ENCODE measurements around the gene RGS9. TPM values are rescaled to one million over a fixed set of nuclear protein-coding genes. Genes with fewer than 3 reads are reported as not detected.

The RGS9 gene
- total and polyA plus RNA-seq, 4 donors: 1.0 to 4.0 (median 2.1) TPM

GRCh38 chr17:65198653-65199382, 61.6 kb downstream of the RGS9 start:
- DNase-seq (ENCODE audit: low spot score): no peak
- Histone ChIP-seq H3K36me3 (ENCODE audit: control insufficient read depth in 4 of 4, insufficient read depth in 3 of 4, low read depth in 1 of 4, low read length in 3 of 4) (no peaks in the 10 kb centered on the region), H3K4me1 (ENCODE audit: control insufficient read depth in 4 of 4, insufficient read depth in 4 of 4, low read length in 3 of 4) (peaks cover 0 to 8% (median 2%) of the 10 kb centered on the region in 4 donors), H3K27me3 (ENCODE audit: control insufficient read depth in 4 of 4, insufficient read depth in 4 of 4, low read length in 3 of 4) (no peaks in the 10 kb centered on the region), H3K27ac (ENCODE audit: low read depth in 1 of 2, low read length in 2 of 2) (no peak overlapping the region), H3K9me3 (ENCODE audit: control insufficient read depth in 4 of 4, low read length in 3 of 4) (no peaks in the 10 kb centered on the region), H3K4me3 (ENCODE audit: low read depth in 1 of 3, low read length in 3 of 3) (no peak overlapping the region), H3K9ac (ENCODE audit: low read depth in 1 of 2, low read length in 2 of 2) (no peak overlapping the region)
- 19% methylated on average over 7 of the region's 7 CpGs for WGBS
- TF ChIP-seq ATF3 (IDR thresholded peaks at IDR 0.05): no peak
- TF ChIP-seq MAX (IDR thresholded peaks at IDR 0.05): no peak
- TF ChIP-seq YY1 (IDR thresholded peaks at IDR 0.05): no peak
- TF ChIP-seq TAF1 (conservative IDR thresholded peaks at IDR 0.05): no peak
- TF ChIP-seq SP1 (IDR thresholded peaks at IDR 0.05): no peak
- no peak for TF ChIP-seq FOXA1 (IDR thresholded peaks at IDR 0.05)
- TF ChIP-seq EGR1 (IDR thresholded peaks at IDR 0.05; ENCODE audit: low read depth in 2 of 2): no peak
- peak; percentile 94 for TF ChIP-seq RAD21 (IDR thresholded peaks at IDR 0.05)
- no peak for TF ChIP-seq GABPA (IDR thresholded peaks at IDR 0.05 in 1 of 2, conservative IDR thresholded peaks at IDR 0.05 in 1 of 2)
- TF ChIP-seq REST (IDR thresholded peaks at IDR 0.05): no peak
- TF ChIP-seq HNF4G (IDR thresholded peaks at IDR 0.05): no peak
- TF ChIP-seq CTCF (IDR thresholded peaks at IDR 0.05; ENCODE audit: low read depth, low read length, missing input control): peak; percentile 84
- TF ChIP-seq NR2F2 (IDR thresholded peaks at IDR 0.05): no peak

GRCh38 chr17:65201331-65201730, 64.2 kb downstream of the RGS9 start:
- TF ChIP-seq REST (IDR thresholded peaks at IDR 0.05) (no peak), JUND (IDR thresholded peaks at IDR 0.05) (no peak), SP1 (IDR thresholded peaks at IDR 0.05) (no peak), TAF1 (conservative IDR thresholded peaks at IDR 0.05) (no peak), EGR1 (IDR thresholded peaks at IDR 0.05; ENCODE audit: low read depth in 2 of 2) (no peak), ZBTB33 (IDR thresholded peaks at IDR 0.05) (no peak), RXRA (IDR thresholded peaks at IDR 0.05) (no peak), RAD21 (IDR thresholded peaks at IDR 0.05) (no peak), YY1 (IDR thresholded peaks at IDR 0.05) (no peak), FOXA1 (IDR thresholded peaks at IDR 0.05) (no peak)
- WGBS: 87% methylated on average over 10 of the region's 10 CpGs
- no peaks in the 10 kb centered on the region for H3K27me3 ChIP-seq (ENCODE audit: control insufficient read depth in 4 of 4, insufficient read depth in 4 of 4, low read length in 3 of 4)
- no peak overlapping the region for H3K27ac ChIP-seq (ENCODE audit: low read depth in 1 of 2, low read length in 2 of 2)
- no peak for DNase-seq (ENCODE audit: low spot score)
- H3K9ac ChIP-seq (ENCODE audit: low read depth in 1 of 2, low read length in 2 of 2): no peak overlapping the region
- no peak overlapping the region for H3K4me3 ChIP-seq (ENCODE audit: low read depth in 1 of 3, low read length in 3 of 3)
- no peaks in the 10 kb centered on the region for H3K36me3 ChIP-seq (ENCODE audit: control insufficient read depth in 4 of 4, insufficient read depth in 3 of 4, low read depth in 1 of 4, low read length in 3 of 4)
- H3K4me1 ChIP-seq (ENCODE audit: control insufficient read depth in 4 of 4, insufficient read depth in 4 of 4, low read length in 3 of 4): no peaks in the 10 kb centered on the region
- H3K9me3 ChIP-seq (ENCODE audit: control insufficient read depth in 4 of 4, low read length in 3 of 4): no peaks in the 10 kb centered on the region

Measured in liver (tissue), 9 donors.